OCI-LY7 (cell line): ENCODE data around the gene PDS5B. TPM values are rescaled to one million over a fixed set of nuclear protein-coding genes. Genes with fewer than 3 reads are reported as not detected.
"Not testable (repeated sequence)": the region's sequence is repeated elsewhere in the genome, so short reads cannot be mapped to it uniquely, and the experiment has no call there.

ENCODE experiments used
- BruUV-seq: library from RNA; stranded (reverse); fragments of 400-500 nt; replicated peaks from 2 replicates; lab custom pipeline; 2021; lab: Mats Ljungman, UMichigan
- CTCF ChIA-PET: fragments of 300-600 bp; sonication (Branson Sonifier 250); formaldehyde crosslinking; loops from one replicate; lab custom pipeline; 2022; ENCODE audit warnings: antibody characterized with exemption; ENCODE audit not compliant: unreplicated experiment; lab: Charles Lee
- POLR2A ChIA-PET: fragments of 300-600 bp; sonication (Branson Sonifier 250); formaldehyde crosslinking; loops from one replicate; lab custom pipeline; 2022; ENCODE audit warnings: antibody characterized with exemption; lab: Charles Lee
- DNase-seq: peaks from one replicate; pipeline ENCODE4 v3.0.0-alpha.2; 2015; ENCODE audit warnings: low spot score
- H2AFZ ChIP-seq: fragments of 200-600 bp; sonication (generic), shearing (Covaris generic); 2 replicates; pipeline ENCODE4 v1.6.1; 2014; ENCODE audit warnings: mild to moderate bottlenecking, antibody characterized with exemption, low read length, moderate library complexity
- H3K27ac ChIP-seq: fragments of 200-600 bp; sonication (generic); 2 replicates; pipeline ENCODE4 v1.5.1; 2014; ENCODE audit warnings: mixed run types, low read depth, mild to moderate bottlenecking, moderate library complexity, low read length, inconsistent platforms; ENCODE audit not compliant: poor library complexity, severe bottlenecking
- H3K36me3 ChIP-seq: fragments of 200-600 bp; sonication (generic); 2 replicates; pipeline ENCODE4 v1.6.1; 2014; ENCODE audit warnings: mild to moderate bottlenecking, antibody characterized with exemption, low read length, moderate library complexity, mixed read lengths; ENCODE audit not compliant: insufficient read depth
- H3K4me1 ChIP-seq: fragments of 200-600 bp; sonication (generic); 2 replicates; pipeline ENCODE4 v1.5.1; 2014; ENCODE audit warnings: mild to moderate bottlenecking, low read length; ENCODE audit not compliant: insufficient read depth, poor library complexity, severe bottlenecking
- H3K4me2 ChIP-seq: fragments of 200-600 bp; sonication (generic); 2 replicates; pipeline ENCODE4 v1.6.1; 2014; ENCODE audit warnings: mild to moderate bottlenecking, low read length
- H3K4me3 ChIP-seq: fragments of 200-600 bp; sonication (generic); 2 replicates; pipeline ENCODE4 v1.5.1; 2014; ENCODE audit warnings: mild to moderate bottlenecking, low read depth, low read length; ENCODE audit not compliant: poor library complexity, severe bottlenecking
- H3K79me2 ChIP-seq: fragments of 200-600 bp; sonication (generic); 2 replicates; pipeline ENCODE4 v1.6.1; 2016; ENCODE audit warnings: low read depth, mild to moderate bottlenecking, low read length, moderate library complexity, mixed read lengths; ENCODE audit not compliant: insufficient read depth
- H3K9me2 ChIP-seq: fragments of 200-600 bp; sonication (generic); 2 replicates; pipeline ENCODE4 v1.6.1; 2016; ENCODE audit warnings: mild to moderate bottlenecking, low read length, mixed read lengths; ENCODE audit not compliant: insufficient read depth
- H3K9me3 ChIP-seq: fragments of 200-600 bp; sonication (generic); 2 replicates; pipeline ENCODE4 v1.6.1; 2014; ENCODE audit warnings: mild to moderate bottlenecking, mixed run types, low read length, mixed read lengths
- H4K20me1 ChIP-seq: fragments of 200-600 bp; sonication (generic); 2 replicates; pipeline ENCODE4 v1.6.1; 2014; ENCODE audit warnings: mild to moderate bottlenecking, antibody characterized with exemption, low read length, moderate library complexity, mixed read lengths; ENCODE audit not compliant: insufficient read depth
- EZH2phosphoT487 ChIP-seq: fragments of 200-600 bp; sonication (generic); IDR thresholded peaks from 2 replicates; pipeline ENCODE4 v1.6.1; 2018; ENCODE audit warnings: low read depth, borderline replicate concordance, mild to moderate bottlenecking, mixed run types, antibody characterized with exemption, low read length, moderate library complexity, mixed read lengths
- intact Hi-C: fragments of 100-400 bp; cut with micrococcal nuclease; formaldehyde crosslinking; loops from one replicate; pipeline ENCODE4 v1.10.0; 2022; ENCODE audit not compliant: unreplicated experiment
- total RNA-seq, 2 experiments: library from RNA; depleted of rRNA in 1 of 2; stranded (reverse); fragments of >200 nt in 1 of 2; shearing (Covaris generic) in 1 of 2; gene quantifications; 2 replicates each; pipeline ENCODE4 v1.2.3, GENCODE V29; 2014 to 2022
- TF ChIP-seq, protein P1 (sequence below): fragments of 200-600 bp; sonication (generic); conservative IDR thresholded peaks from 2 replicates; pipeline ENCODE4 v1.5.1; 2014; ENCODE audit warnings: mild to moderate bottlenecking, antibody characterized with exemption, low read length, moderate library complexity, mixed read lengths

The PDS5B gene
- total RNA-seq, 2 experiments from 2014 or later = 34.1 to 70.4 TPM

DNA sequence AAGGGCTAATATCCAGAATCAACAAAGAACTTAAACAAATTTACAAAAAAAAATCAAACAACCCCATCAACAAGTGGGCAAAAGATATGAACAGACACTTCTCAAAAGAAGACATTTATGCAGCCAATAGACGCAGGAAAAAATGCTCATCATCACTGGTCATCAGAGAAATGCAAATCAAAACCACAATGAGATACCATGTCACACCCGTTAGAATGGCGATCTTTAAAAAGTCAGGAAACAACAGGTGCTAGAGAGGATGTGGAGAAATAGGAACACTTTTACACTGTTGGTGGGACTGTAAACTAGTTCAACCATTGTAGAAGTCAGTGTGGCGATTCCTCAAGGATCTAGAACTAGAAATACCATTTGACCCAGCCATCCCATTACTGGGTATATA is 10.6 kb upstream of the PDS5B start:
- H3K4me3 ChIP-seq, CTCF ChIA-PET, H4K20me1 ChIP-seq, H3K4me1 ChIP-seq, H3K79me2 ChIP-seq, H2AFZ ChIP-seq, DNase-seq, H3K36me3 ChIP-seq, H3K9me2 ChIP-seq, POLR2A ChIA-PET, H3K27ac ChIP-seq, H3K4me2 ChIP-seq, intact Hi-C loops, BruUV-seq: not testable (repeated sequence)
- H3K9me3 ChIP-seq = peaks cover 19% of the 10 kb centered on the region

DNA sequence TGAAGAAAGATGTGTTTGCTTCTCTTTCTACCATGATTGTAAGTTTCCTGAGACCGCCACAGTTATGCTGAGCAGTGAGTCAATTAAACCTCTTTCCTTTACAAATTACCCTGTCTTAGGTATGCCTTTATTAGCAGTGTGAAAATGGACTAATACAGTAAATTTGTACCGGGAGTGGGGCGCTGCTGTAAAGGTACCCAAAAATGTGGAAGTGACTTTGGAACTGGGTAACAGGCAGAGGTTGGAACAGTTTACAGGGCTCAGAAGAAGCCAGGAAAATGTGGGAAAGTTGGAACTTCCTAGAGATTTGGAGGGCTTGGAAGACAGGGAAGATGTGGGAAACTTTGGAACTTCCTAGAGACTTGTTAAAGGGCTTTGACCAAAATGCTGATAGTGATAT is 9.2 kb upstream of the PDS5B start:
- BruUV-seq = no TSS peak
- peaks cover 19% of the 10 kb centered on the region for H3K9me3 ChIP-seq
- no peak overlapping the region for H3K4me3 ChIP-seq
- no peaks in the 10 kb centered on the region for H4K20me1 ChIP-seq
- ChIA-PET POLR2A (no interaction called here), CTCF (no interaction called here)
- intact Hi-C loops = no loop called here
- no peak for DNase-seq
- H3K27ac ChIP-seq = no peak overlapping the region
- no peaks in the 10 kb centered on the region for H3K4me1 ChIP-seq
- no peaks in the 10 kb centered on the region for H3K9me2 ChIP-seq
- H3K36me3 ChIP-seq = no peaks in the 10 kb centered on the region
- no peak overlapping the region for H2AFZ ChIP-seq
- TF ChIP-seq EZH2phosphoT487 = no peak
- TF ChIP-seq, protein P1, sequence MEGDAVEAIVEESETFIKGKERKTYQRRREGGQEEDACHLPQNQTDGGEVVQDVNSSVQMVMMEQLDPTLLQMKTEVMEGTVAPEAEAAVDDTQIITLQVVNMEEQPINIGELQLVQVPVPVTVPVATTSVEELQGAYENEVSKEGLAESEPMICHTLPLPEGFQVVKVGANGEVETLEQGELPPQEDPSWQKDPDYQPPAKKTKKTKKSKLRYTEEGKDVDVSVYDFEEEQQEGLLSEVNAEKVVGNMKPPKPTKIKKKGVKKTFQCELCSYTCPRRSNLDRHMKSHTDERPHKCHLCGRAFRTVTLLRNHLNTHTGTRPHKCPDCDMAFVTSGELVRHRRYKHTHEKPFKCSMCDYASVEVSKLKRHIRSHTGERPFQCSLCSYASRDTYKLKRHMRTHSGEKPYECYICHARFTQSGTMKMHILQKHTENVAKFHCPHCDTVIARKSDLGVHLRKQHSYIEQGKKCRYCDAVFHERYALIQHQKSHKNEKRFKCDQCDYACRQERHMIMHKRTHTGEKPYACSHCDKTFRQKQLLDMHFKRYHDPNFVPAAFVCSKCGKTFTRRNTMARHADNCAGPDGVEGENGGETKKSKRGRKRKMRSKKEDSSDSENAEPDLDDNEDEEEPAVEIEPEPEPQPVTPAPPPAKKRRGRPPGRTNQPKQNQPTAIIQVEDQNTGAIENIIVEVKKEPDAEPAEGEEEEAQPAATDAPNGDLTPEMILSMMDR = no peak
- H3K79me2 ChIP-seq = no peaks in the 10 kb centered on the region
- no peak overlapping the region for H3K4me2 ChIP-seq

DNA sequence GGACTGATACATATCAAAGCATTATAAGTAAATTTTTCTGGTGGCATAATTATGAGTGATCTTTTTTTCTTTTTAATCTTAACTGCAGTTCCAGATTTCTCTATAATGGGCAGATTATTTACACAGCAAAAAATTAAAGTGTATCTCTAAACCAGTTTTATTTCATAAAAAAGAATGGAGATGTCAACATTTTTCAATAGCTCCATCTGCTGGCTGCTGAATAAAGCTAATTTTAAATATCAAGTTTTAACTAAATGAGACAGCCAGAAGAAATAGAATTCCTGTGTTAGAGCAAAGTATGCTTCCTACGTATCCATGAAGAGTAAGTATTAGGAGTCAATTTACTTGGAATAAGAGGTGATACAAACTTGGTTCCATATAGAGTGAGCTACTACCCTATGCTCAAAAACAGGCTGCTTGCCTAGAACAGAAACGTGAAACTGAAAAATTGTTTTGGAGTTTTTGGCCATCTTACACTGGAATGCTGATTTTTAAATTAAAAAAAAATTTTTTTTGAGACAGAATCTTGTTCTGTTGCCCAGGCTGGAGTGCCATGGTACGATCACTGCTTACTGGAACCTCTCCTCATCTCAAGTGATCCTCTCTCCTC is 5.0 kb upstream of the PDS5B start:
- intact Hi-C loops = loop anchor here (2.0 to 10.0 kb wide), 4 partner anchors 44 to 669 kb away; partner anchors contain the start of gene N4BP2L2
- H2AFZ ChIP-seq = no peak overlapping the region
- peak; percentile 52 for DNase-seq
- H3K27ac ChIP-seq = no peak overlapping the region
- BruUV-seq = no TSS peak
- no peak overlapping the region for H3K4me3 ChIP-seq
- H3K36me3 ChIP-seq = no peaks in the 10 kb centered on the region
- H3K9me3 ChIP-seq = peaks cover 19% of the 10 kb centered on the region
- POLR2A ChIA-PET = interaction anchor here (0.5 to 1.4 kb wide), 4 partner anchors 30 to 583 kb away, joined by 3 to 4 read pairs (median 4); partner anchors contain the start of gene N4BP2L2
- peaks cover 8% of the 10 kb centered on the region for H3K4me1 ChIP-seq
- CTCF ChIA-PET = no interaction called here
- no peak overlapping the region for H3K4me2 ChIP-seq
- H3K79me2 ChIP-seq = no peaks in the 10 kb centered on the region
- no peaks in the 10 kb centered on the region for H4K20me1 ChIP-seq
- no peaks in the 10 kb centered on the region for H3K9me2 ChIP-seq
- TF ChIP-seq, protein P1 = peak; percentile 91
- TF ChIP-seq EZH2phosphoT487 = no peak
